ENCODE results near the gene PAOX.
"Not testable (repeated sequence)": the region's sequence is repeated elsewhere in the genome, so short reads cannot be mapped to it uniquely, and the experiment has no call there.

- TF ChIP-seq MAX (CRISPR knock-in tag; IDR thresholded peaks at IDR 0.05); C11orf30 (IDR thresholded peaks at IDR 0.05; ENCODE audit: low read depth); FOS (IDR thresholded peaks at IDR 0.05; ENCODE audit: extremely low read depth, insufficient read length); KDM1A (IDR thresholded peaks at IDR 0.05); POLR2AphosphoS5 (IDR thresholded peaks at IDR 0.05; ENCODE audit: control insufficient read depth, insufficient read depth, low read depth, low read length); CTCF (IDR thresholded peaks at IDR 0.05 in 2 of 3, conservative IDR thresholded peaks at IDR 0.05 in 1 of 3; ENCODE audit: insufficient read depth in 2 of 3, low read depth in 1 of 3, low read length in 3 of 3); NFYB (IDR thresholded peaks at IDR 0.05; ENCODE audit: extremely low read depth, insufficient read length); BHLHE40 (IDR thresholded peaks at IDR 0.05; ENCODE audit: low read length); ZNF274 (IDR thresholded peaks at IDR 0.05; ENCODE audit: borderline replicate concordance, low read depth, low read length); MCM5 (IDR thresholded peaks at IDR 0.05; ENCODE audit: low read depth); MTF1 (CRISPR knock-in tag; IDR thresholded peaks at IDR 0.05; ENCODE audit: borderline replicate concordance); ZNF3 (CRISPR knock-in tag; IDR thresholded peaks at IDR 0.05): not testable (repeated sequence)
Measured at GRCh38 chr10:133432789-133433188, 53.7 kb downstream of the PAOX start.

Data from K562 (cell line).